ENCODE results near the gene WDFY2. TPM values are rescaled to one million over a fixed set of nuclear protein-coding genes. Genes with fewer than 3 reads are reported as not detected.

Gene WDFY2
- total RNA-seq, 4 donors from 2014 or later = 12.9 to 23.2 (median 17.1) TPM

DNA sequence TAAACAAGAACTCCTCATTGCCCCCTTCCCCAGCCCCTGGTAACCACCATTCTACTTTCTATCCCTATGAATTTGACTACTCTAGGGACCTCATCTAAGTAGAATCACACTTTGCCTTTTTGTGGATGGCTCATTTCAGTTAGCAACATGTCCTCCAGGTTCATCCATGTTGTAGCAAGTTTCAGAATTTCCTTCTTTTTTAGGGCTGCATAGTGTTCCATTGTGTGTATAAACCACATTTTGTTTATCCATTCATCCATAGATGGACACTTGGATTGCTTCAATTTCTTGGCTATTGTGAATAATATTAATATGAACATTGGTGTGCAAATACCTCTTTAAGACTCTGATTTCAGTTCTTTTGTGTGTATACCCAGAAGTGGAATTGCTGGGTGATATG lies 224.5 kb downstream of the WDFY2 start:
- DNase-seq (ENCODE audit: low spot score in 2 of 2) = no peak

DNA sequence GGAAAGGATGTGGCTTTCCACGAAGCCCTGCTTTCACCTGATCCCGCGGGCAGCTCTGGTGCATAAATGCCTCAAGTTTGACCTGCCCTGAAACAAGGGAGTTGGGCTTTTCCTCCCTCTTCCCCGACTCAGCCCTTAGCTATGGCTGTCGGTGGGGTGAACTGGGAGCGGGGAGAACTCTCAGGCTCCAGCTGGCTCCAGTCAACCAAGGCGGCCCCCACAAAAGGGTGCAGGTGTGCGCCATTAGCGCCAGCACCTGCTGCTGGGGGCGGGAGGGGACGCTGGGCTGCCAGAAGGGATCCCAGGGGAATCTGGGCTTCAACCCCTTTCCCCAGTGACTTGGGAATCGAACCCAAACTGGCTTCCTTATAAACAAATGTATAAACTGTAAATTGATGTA lies 226.8 kb downstream of the WDFY2 start:
- Histone ChIP-seq H3K4me3 (no peak overlapping the region), H3K27me3 (no peaks in the 10 kb centered on the region), H3K9me3 (no peaks in the 10 kb centered on the region), H3K36me3 (no peaks in the 10 kb centered on the region), H3K27ac (no peak overlapping the region), H3K4me1 (peaks cover 0 to 20% (median 3%) of the 10 kb centered on the region in 4 donors)
- no peak for TF ChIP-seq EP300 (IDR thresholded peaks at IDR 0.05)
- 69 to 71% methylated on average over 12 of the region's 12 CpGs for WGBS, 2 donors
- no peak for DNase-seq (ENCODE audit: low spot score in 2 of 2)

More for the DNA sequence above, 224.5 kb downstream of the WDFY2 start:
- Histone ChIP-seq H3K27me3 (no peaks in the 10 kb centered on the region), H3K4me3 (no peak overlapping the region), H3K36me3 (no peaks in the 10 kb centered on the region), H3K4me1 (peaks cover 0 to 20% (median 0%) of the 10 kb centered on the region in 4 donors), H3K9me3 (no peaks in the 10 kb centered on the region), H3K27ac (no peak overlapping the region)
- TF ChIP-seq POLR2A (IDR thresholded peaks at IDR 0.05) (no peak), CTCF (IDR thresholded peaks at IDR 0.05) (no peak), EP300 (IDR thresholded peaks at IDR 0.05) (no peak)

DNA sequence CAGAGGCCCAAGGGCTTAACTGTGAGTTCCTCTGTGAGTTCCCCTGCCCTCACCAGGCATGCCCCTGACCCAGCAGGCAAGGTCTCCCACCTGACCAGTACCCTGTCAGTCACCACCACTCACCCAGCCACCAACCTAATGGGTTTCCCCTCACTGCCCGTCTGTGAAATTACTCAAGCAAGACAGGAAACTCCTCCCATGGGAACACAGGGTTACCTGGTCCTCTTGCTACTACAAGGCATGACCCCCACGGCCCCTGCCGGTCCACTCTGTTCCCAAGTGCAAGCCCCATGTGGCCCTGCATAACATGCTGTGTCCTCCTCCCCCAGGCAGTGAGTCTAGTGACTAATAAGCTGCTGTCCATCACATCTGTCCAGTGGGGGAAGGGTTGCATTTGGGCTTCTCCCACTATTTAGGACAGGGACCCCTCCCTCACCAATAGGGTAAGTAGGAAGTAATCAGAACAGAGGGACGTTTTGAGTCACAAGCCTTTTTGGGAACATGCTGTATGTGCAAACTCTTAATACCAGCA lies 227.7 kb downstream of the WDFY2 start:
- no peak for DNase-seq (ENCODE audit: low spot score in 2 of 2)
- Histone ChIP-seq H3K27ac (peak overlapping the region in 1 of 4 donors; percentile 24), H3K9me3 (no peaks in the 10 kb centered on the region), H3K36me3 (no peaks in the 10 kb centered on the region), H3K4me3 (no peak overlapping the region), H3K4me1 (peaks cover 0 to 13% (median 3%) of the 10 kb centered on the region in 4 donors), H3K27me3 (no peaks in the 10 kb centered on the region)
- TF ChIP-seq CTCF (IDR thresholded peaks at IDR 0.05) (no peak), POLR2A (IDR thresholded peaks at IDR 0.05) (no peak), EP300 (IDR thresholded peaks at IDR 0.05) (peak in 1 of 2 donors; percentile 25)
- 30 to 33% methylated on average over 3 to 4 of the region's 4 CpGs for WGBS, 2 donors

DNA sequence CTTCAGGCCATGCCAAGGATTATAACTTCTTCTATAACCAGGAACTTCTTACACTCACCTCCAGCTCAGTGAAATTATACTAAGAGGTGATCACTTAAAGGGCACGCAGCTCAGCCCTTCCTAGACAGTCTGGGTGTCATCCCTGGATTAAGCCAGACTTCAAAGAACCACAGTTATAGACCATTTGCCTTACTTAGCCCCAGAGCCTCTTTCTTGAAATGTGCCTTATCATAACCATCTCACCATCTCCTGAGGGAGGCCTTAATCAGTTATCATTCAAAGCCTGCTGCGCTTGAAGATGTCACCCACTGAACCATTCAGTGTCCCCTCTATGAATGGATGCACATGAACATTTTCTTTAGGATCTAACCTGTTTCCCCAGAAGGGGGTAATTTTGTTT lies 229.8 kb downstream of the WDFY2 start:
- Histone ChIP-seq H3K4me3 (no peak overlapping the region), H3K27ac (no peak overlapping the region), H3K9me3 (no peaks in the 10 kb centered on the region), H3K27me3 (no peaks in the 10 kb centered on the region), H3K4me1 (peaks cover 0 to 15% (median 3%) of the 10 kb centered on the region in 4 donors), H3K36me3 (no peaks in the 10 kb centered on the region)
- no peak for DNase-seq (ENCODE audit: low spot score in 2 of 2)
- 94 to 100% methylated on average over 2 of the region's 2 CpGs for WGBS, 2 donors
- TF ChIP-seq CTCF (IDR thresholded peaks at IDR 0.05) = no peak
- TF ChIP-seq EP300 (IDR thresholded peaks at IDR 0.05) = no peak
- TF ChIP-seq POLR2A (IDR thresholded peaks at IDR 0.05) = no peak

GRCh38 chr13:51814825-51815650 lies 230.8 kb downstream of the WDFY2 start:
- Histone ChIP-seq H3K27ac (no peak overlapping the region), H3K4me1 (peaks cover 0 to 20% (median 3%) of the 10 kb centered on the region in 4 donors), H3K9me3 (no peaks in the 10 kb centered on the region), H3K27me3 (no peaks in the 10 kb centered on the region), H3K4me3 (peak overlapping the region in 3 of 4 donors; percentile 17 to 31 (median 28)), H3K36me3 (no peaks in the 10 kb centered on the region)
- TF ChIP-seq CTCF (IDR thresholded peaks at IDR 0.05) (peak; percentile 76 to 87 (median 82)), POLR2A (IDR thresholded peaks at IDR 0.05) (no peak)
- 24 to 32% methylated on average over 13 of the region's 13 CpGs for WGBS, 2 donors
- DNase-seq (ENCODE audit: low spot score in 2 of 2) = peak; percentile 37 to 74

Data from tibial nerve (tissue), 4 donors.